Thyroid gland (tissue), 4 donors: ENCODE data around the gene CSPG4.
"Not testable (repeated sequence)": the region's sequence is repeated elsewhere in the genome, so short reads cannot be mapped to it uniquely, and the experiment has no call there.

ENCODE experiments used
- POLR2A ChIP-seq, 2 donors: fragments of 450-650 bp; IDR thresholded peaks; one replicate each; pipeline ENCODE4 v1.6.1; 2017; ENCODE audit warnings: antibody characterized with exemption in 2 of 2, mild to moderate bottlenecking in 2 of 2, moderate library complexity in 1 of 2
- TF ChIP-seq, protein P1 (sequence below), 6 experiments: fragments of 200-600 bp in 3 of 6; fragments of 450-650 bp in 3 of 6; sonication (generic) in 3 of 6; IDR thresholded peaks; one replicate each; pipeline ENCODE4 v1.5.1; 2016 to 2019; ENCODE audit warnings: antibody characterized with exemption in 6 of 6, mild to moderate bottlenecking in 2 of 6, inconsistent platforms in 1 of 6, moderate library complexity in 1 of 6

GRCh38 chr15:75701071-75702003, 11.3 kb downstream of the CSPG4 start:
- TF ChIP-seq, protein P1, sequence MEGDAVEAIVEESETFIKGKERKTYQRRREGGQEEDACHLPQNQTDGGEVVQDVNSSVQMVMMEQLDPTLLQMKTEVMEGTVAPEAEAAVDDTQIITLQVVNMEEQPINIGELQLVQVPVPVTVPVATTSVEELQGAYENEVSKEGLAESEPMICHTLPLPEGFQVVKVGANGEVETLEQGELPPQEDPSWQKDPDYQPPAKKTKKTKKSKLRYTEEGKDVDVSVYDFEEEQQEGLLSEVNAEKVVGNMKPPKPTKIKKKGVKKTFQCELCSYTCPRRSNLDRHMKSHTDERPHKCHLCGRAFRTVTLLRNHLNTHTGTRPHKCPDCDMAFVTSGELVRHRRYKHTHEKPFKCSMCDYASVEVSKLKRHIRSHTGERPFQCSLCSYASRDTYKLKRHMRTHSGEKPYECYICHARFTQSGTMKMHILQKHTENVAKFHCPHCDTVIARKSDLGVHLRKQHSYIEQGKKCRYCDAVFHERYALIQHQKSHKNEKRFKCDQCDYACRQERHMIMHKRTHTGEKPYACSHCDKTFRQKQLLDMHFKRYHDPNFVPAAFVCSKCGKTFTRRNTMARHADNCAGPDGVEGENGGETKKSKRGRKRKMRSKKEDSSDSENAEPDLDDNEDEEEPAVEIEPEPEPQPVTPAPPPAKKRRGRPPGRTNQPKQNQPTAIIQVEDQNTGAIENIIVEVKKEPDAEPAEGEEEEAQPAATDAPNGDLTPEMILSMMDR (IDR thresholded peaks at IDR 0.05) = not testable (repeated sequence)
- TF ChIP-seq POLR2A (IDR thresholded peaks at IDR 0.05) = not testable (repeated sequence)
